MCF 10A (cell line): ENCODE measurements around the gene SAMD13. TPM values are rescaled to one million over a fixed set of nuclear protein-coding genes. Genes with fewer than 3 reads are reported as not detected.

Source experiments
- BruUV-seq: library from RNA; stranded (reverse); fragments of 400-500 nt; replicated peaks from 2 replicates; lab custom pipeline; 2021; lab: Mats Ljungman, UMichigan
- CTCF ChIA-PET: fragments of 300-600 bp; sonication (Branson Sonifier 250); formaldehyde crosslinking; extraction: SDS; loops from one replicate; lab custom pipeline; 2021; ENCODE audit warnings: antibody characterized with exemption, inconsistent platforms; lab: Yijun Ruan, JAX
- POLR2A ChIA-PET: fragments of 300-600, 350-650 bp; sonication (Branson Sonifier 250); formaldehyde crosslinking; extraction: SDS; loops from one replicate; lab custom pipeline; 2020; ENCODE audit warnings: antibody characterized with exemption, inconsistent platforms; lab: Yijun Ruan, JAX
- DNase-seq: peaks from one replicate; pipeline ENCODE4 v3.0.0-alpha.2; 2018; ENCODE audit not compliant: unreplicated experiment
- H3K27ac Mint-ChIP-seq: one replicate; pipeline ENCODE4 v1.8.0; 2022; ENCODE audit warnings: mild to moderate bottlenecking, low read depth, mixed read lengths; ENCODE audit not compliant: unreplicated experiment
- H3K27me3 Mint-ChIP-seq: one replicate; pipeline ENCODE4 v1.8.0; 2022; ENCODE audit warnings: mixed read lengths; ENCODE audit not compliant: insufficient read depth, unreplicated experiment
- H3K36me3 Mint-ChIP-seq: one replicate; pipeline ENCODE4 v1.8.0; 2022; ENCODE audit warnings: mild to moderate bottlenecking, moderate library complexity, mixed read lengths; ENCODE audit not compliant: insufficient read depth, unreplicated experiment
- H3K4me1 Mint-ChIP-seq: one replicate; pipeline ENCODE4 v1.8.0; 2022; ENCODE audit warnings: mixed read lengths; ENCODE audit not compliant: insufficient read depth, unreplicated experiment
- H3K4me3 Mint-ChIP-seq: one replicate; pipeline ENCODE4 v1.8.0; 2022; ENCODE audit warnings: mild to moderate bottlenecking, moderate library complexity, mixed read lengths; ENCODE audit not compliant: unreplicated experiment
- H3K9me3 Mint-ChIP-seq: one replicate; pipeline ENCODE4 v1.8.0; 2022; ENCODE audit warnings: mixed read lengths; ENCODE audit not compliant: unreplicated experiment
- CTCF ChIP-seq: fragments of 200-600 bp; IDR thresholded peaks from one replicate; pipeline ENCODE4 v1.8.0; 2022; ENCODE audit warnings: antibody characterized with exemption, mild to moderate bottlenecking; ENCODE audit not compliant: unreplicated experiment
- intact Hi-C: fragments of 100-400 bp; cut with micrococcal nuclease; formaldehyde crosslinking; loops from 2 replicates; pipeline ENCODE4 v1.14.1; 2022
- total RNA-seq: library from RNA; stranded (reverse); gene quantifications from 2 replicates; pipeline ENCODE4 v1.2.3, GENCODE V29; 2022

Gene SAMD13
- total RNA-seq, 1 experiment from 2014 or later = 1.3 TPM

- ChIA-PET POLR2A (no interaction called here), CTCF (interaction anchor here (0.8 kb wide), 1 partner anchor 14 kb away, joined by 3 read pairs; no protein-coding TSS in a partner anchor)
- no peaks in the 10 kb centered on the region for H3K36me3 Mint-ChIP-seq
- intact Hi-C loops = no loop called here
- H3K27me3 Mint-ChIP-seq = no peaks in the 10 kb centered on the region
- no peak for DNase-seq
- no peak for TF ChIP-seq CTCF
- no peak overlapping the region for H3K4me3 Mint-ChIP-seq
- no TSS peak for BruUV-seq
- H3K27ac Mint-ChIP-seq = no peak overlapping the region
- peaks cover 7% of the 10 kb centered on the region for H3K9me3 Mint-ChIP-seq
- peaks cover 9% of the 10 kb centered on the region for H3K4me1 Mint-ChIP-seq
Observed at GRCh38 chr1:84356881-84357280, 55.4 kb downstream of the SAMD13 start.

- no peak for TF ChIP-seq CTCF
- intact Hi-C loops = no loop called here
- POLR2A ChIA-PET = no interaction called here
Observed at GRCh38 chr1:84358695-84359094, 57.2 kb downstream of the SAMD13 start.

GRCh38 chr1:84360316-84360715 lies 58.8 kb downstream of the SAMD13 start:
- CTCF ChIA-PET = interaction anchor here (1.0 to 1.5 kb wide), 3 partner anchors 10 to 179 kb away, joined by 3 read pairs; no protein-coding TSS in a partner anchor

More at GRCh38 chr1:84358695-84359094, 57.2 kb downstream of the SAMD13 start:
- H3K4me1 Mint-ChIP-seq = peaks cover 10% of the 10 kb centered on the region
- H3K9me3 Mint-ChIP-seq = peaks cover 7% of the 10 kb centered on the region
- BruUV-seq = no TSS peak
- H3K4me3 Mint-ChIP-seq = no peak overlapping the region
- CTCF ChIA-PET = no interaction called here
- H3K27ac Mint-ChIP-seq = no peak overlapping the region
- DNase-seq = no peak
- no peaks in the 10 kb centered on the region for H3K27me3 Mint-ChIP-seq
- no peaks in the 10 kb centered on the region for H3K36me3 Mint-ChIP-seq

GRCh38 chr1:84361796-84362195 lies 60.3 kb downstream of the SAMD13 start:
- peaks cover 7% of the 10 kb centered on the region for H3K9me3 Mint-ChIP-seq
- POLR2A ChIA-PET = no interaction called here
- TF ChIP-seq CTCF = no peak
- intact Hi-C loops = no loop called here
- peak; percentile 38 for DNase-seq
- CTCF ChIA-PET = interaction anchor here (0.6 to 1.5 kb wide), 2 partner anchors 28 to 783 kb away, joined by 3 read pairs; no protein-coding TSS in a partner anchor
- no peak overlapping the region for H3K27ac Mint-ChIP-seq
- H3K4me3 Mint-ChIP-seq = no peak overlapping the region
- H3K4me1 Mint-ChIP-seq = peaks cover 16% of the 10 kb centered on the region
- H3K36me3 Mint-ChIP-seq = no peaks in the 10 kb centered on the region
- BruUV-seq = no TSS peak
- H3K27me3 Mint-ChIP-seq = no peaks in the 10 kb centered on the region

More at GRCh38 chr1:84360316-84360715, 58.8 kb downstream of the SAMD13 start:
- DNase-seq = no peak
- H3K27ac Mint-ChIP-seq = no peak overlapping the region
- H3K36me3 Mint-ChIP-seq = no peaks in the 10 kb centered on the region
- BruUV-seq = no TSS peak
- POLR2A ChIA-PET = no interaction called here
- TF ChIP-seq CTCF = no peak
- peaks cover 9% of the 10 kb centered on the region for H3K4me1 Mint-ChIP-seq
- no peaks in the 10 kb centered on the region for H3K27me3 Mint-ChIP-seq
- intact Hi-C loops = no loop called here
- H3K9me3 Mint-ChIP-seq = peaks cover 7% of the 10 kb centered on the region
- no peak overlapping the region for H3K4me3 Mint-ChIP-seq
